Neuronal stem cell (in vitro differentiated cells): ENCODE results near the gene DGCR6L.
"Not testable (repeated sequence)": the region's sequence is repeated elsewhere in the genome, so short reads cannot be mapped to it uniquely, and the experiment has no call there.

Experiments
- DNase-seq: peaks from one replicate; pipeline ENCODE4 v3.0.0-alpha.2; 2013; ENCODE audit warnings: low spot score
- H2AFZ ChIP-seq: one replicate; pipeline ENCODE4 v1.6.1; 2013; ENCODE audit warnings: mild to moderate bottlenecking, low read length, inconsistent platforms
- H2AK5ac ChIP-seq: 2 replicates; pipeline ENCODE4 v1.6.1; 2013; ENCODE audit warnings: low read depth, mild to moderate bottlenecking, inconsistent platforms, low read length, moderate library complexity, mixed read lengths
- H2BK120ac ChIP-seq: 2 replicates; pipeline ENCODE4 v1.6.1; 2013; ENCODE audit warnings: low read depth, mild to moderate bottlenecking, inconsistent platforms, low read length, moderate library complexity, mixed read lengths
- H2BK12ac ChIP-seq: one replicate; pipeline ENCODE4 v1.6.1; 2013; ENCODE audit warnings: low read length, inconsistent platforms
- H2BK15ac ChIP-seq: 2 replicates; pipeline ENCODE4 v1.6.1; 2013; ENCODE audit warnings: mild to moderate bottlenecking, low read length, inconsistent platforms, mixed read lengths
- H2BK5ac ChIP-seq: one replicate; pipeline ENCODE4 v1.6.1; 2013; ENCODE audit warnings: inconsistent platforms, mild to moderate bottlenecking, low read length, moderate library complexity
- H3K14ac ChIP-seq: one replicate; pipeline ENCODE4 v1.6.1; 2013; ENCODE audit warnings: low read length, inconsistent platforms
- H3K18ac ChIP-seq: 2 replicates; pipeline ENCODE4 v1.6.1; 2013; ENCODE audit warnings: low read length, inconsistent platforms
- H3K23ac ChIP-seq: 2 replicates; pipeline ENCODE4 v1.6.1; 2013; ENCODE audit warnings: low read depth, mild to moderate bottlenecking, mixed read lengths, low read length, inconsistent platforms; ENCODE audit not compliant: poor library complexity
- H3K27ac ChIP-seq: replicated peaks from 3 replicates; pipeline ENCODE4 v1.5.1; 2013; ENCODE audit warnings: low read length, inconsistent platforms
- H3K27me3 ChIP-seq, 3 experiments: 2 replicates each; pipeline ENCODE4 v1.6.1; 2013; ENCODE audit warnings: low read length in 3 of 3, mild to moderate bottlenecking in 2 of 3, inconsistent platforms in 1 of 3, low read depth in 1 of 3, mixed read lengths in 1 of 3, moderate library complexity in 1 of 3; ENCODE audit not compliant: control insufficient read depth in 3 of 3, insufficient read depth in 3 of 3
- H3K36me3 ChIP-seq, 2 donors: replicated peaks in 1 of 2; 2 replicates each; pipeline ENCODE4 v1.6.1; 2013; ENCODE audit warnings: low read length in 2 of 2; ENCODE audit not compliant: control insufficient read depth in 2 of 2, insufficient read depth in 2 of 2
- H3K4ac ChIP-seq: 2 replicates; pipeline ENCODE4 v1.6.1; 2013; ENCODE audit warnings: inconsistent platforms, mild to moderate bottlenecking, low read length, moderate library complexity
- H3K4me1 ChIP-seq, 2 donors: 1 replicate in 1 of 2; 2 replicates in 1 of 2; pipeline ENCODE4 v1.6.1; 2013; ENCODE audit warnings: low read length in 2 of 2, low read depth in 1 of 2; ENCODE audit not compliant: control insufficient read depth in 2 of 2, insufficient read depth in 1 of 2
- H3K4me2 ChIP-seq: one replicate; pipeline ENCODE4 v1.6.1; 2013; ENCODE audit warnings: mild to moderate bottlenecking, low read length, inconsistent platforms; ENCODE audit not compliant: insufficient read depth, poor library complexity, severe bottlenecking
- H3K4me3 ChIP-seq, 2 donors: 2 replicates each; pipeline ENCODE4 v1.5.1; 2013; ENCODE audit warnings: low read length in 2 of 2, mild to moderate bottlenecking in 2 of 2, inconsistent platforms in 1 of 2, moderate library complexity in 1 of 2
- H3K79me1 ChIP-seq: one replicate; pipeline ENCODE4 v1.6.1; 2013; ENCODE audit warnings: low read depth, mild to moderate bottlenecking, inconsistent platforms, low read length, moderate library complexity
- H3K9ac ChIP-seq: one replicate; pipeline ENCODE4 v1.6.1; 2013; ENCODE audit warnings: mild to moderate bottlenecking, low read depth, low read length, inconsistent platforms; ENCODE audit not compliant: poor library complexity
- H3K9me3 ChIP-seq, 2 donors: replicated peaks in 1 of 2; 2 replicates each; pipeline versions ENCODE3 to v1.6.1; 2013; ENCODE audit warnings: low read length in 2 of 2, mild to moderate bottlenecking in 2 of 2, inconsistent platforms in 1 of 2, low read depth in 1 of 2, mixed read lengths in 1 of 2, moderate library complexity in 1 of 2; ENCODE audit not compliant: control insufficient read depth in 2 of 2, insufficient read depth in 1 of 2
- H4K8ac ChIP-seq: one replicate; pipeline ENCODE4 v1.6.1; 2013; ENCODE audit warnings: low read depth, mild to moderate bottlenecking, inconsistent platforms, low read length, moderate library complexity
- H4K91ac ChIP-seq: one replicate; pipeline ENCODE4 v1.6.1; 2013; ENCODE audit warnings: low read length, low read depth, mild to moderate bottlenecking, inconsistent platforms; ENCODE audit not compliant: poor library complexity
- WGBS, 2 donors: extraction: QIAGEN DNeasy Blood & Tissue Kit; methylation state at CpG; one replicate each; pipeline ENCODE4 v1.1.7; 2013; ENCODE audit warnings: missing lambda C conversion rate in 2 of 2, mixed read lengths in 1 of 2; ENCODE audit not compliant: insufficient read length in 2 of 2, insufficient replicate concordance in 1 of 2; ENCODE audit errors: extremely low coverage in 2 of 2; 5-methylcytosine and 5-hydroxymethylcytosine counted together

DGCR6L gene

GRCh38 chr22:20271114-20271994 is 48.5 kb downstream of the DGCR6L start:
- Histone ChIP-seq H3K4ac (no peak overlapping the region), H3K23ac (peak overlapping the region; percentile 27), H3K79me1 (peaks cover 10% of the 10 kb centered on the region), H3K4me1 (peaks cover 21 to 25% of the 10 kb centered on the region in 2 donors), H2BK5ac (no peak overlapping the region), H3K4me2 (no peak overlapping the region), H4K91ac (peak overlapping the region; percentile 39), H3K14ac (peak overlapping the region; percentile 47), H4K8ac (no peak overlapping the region), H2BK120ac (no peak overlapping the region), H3K18ac (peak overlapping the region; percentile 67), H2AFZ (no peak overlapping the region), H3K9ac (no peak overlapping the region), H3K27me3 (no peaks in the 10 kb centered on the region), H3K4me3 (no peak overlapping the region), H2AK5ac (peak overlapping the region; percentile 93), H3K27ac (no peak overlapping the region), H3K36me3 (no peaks in the 10 kb centered on the region), H2BK12ac (peak overlapping the region; percentile 60), H2BK15ac (no peak overlapping the region), H3K9me3 (no peaks in the 10 kb centered on the region)
- WGBS, 2 donors: no CpG with 5 or more reads among the region's 14 CpGs
- no peak for DNase-seq

- not testable (repeated sequence) for H2BK120ac ChIP-seq, H2BK5ac ChIP-seq, H4K8ac ChIP-seq, H2BK12ac ChIP-seq, H3K27me3 ChIP-seq, H3K14ac ChIP-seq, H3K4me3 ChIP-seq, H4K91ac ChIP-seq, H3K4ac ChIP-seq, H2AFZ ChIP-seq, H3K27ac ChIP-seq, H3K36me3 ChIP-seq, DNase-seq, H3K9me3 ChIP-seq
- H3K79me1 ChIP-seq: peaks cover 10% of the 10 kb centered on the region
- WGBS, 2 donors: no CpG with 5 or more reads among the region's 23 CpGs
- H2BK15ac ChIP-seq: peak overlapping the region; percentile 71
- H3K23ac ChIP-seq: peak overlapping the region; percentile 91
- peaks cover 21 to 26% of the 10 kb centered on the region in 2 donors for H3K4me1 ChIP-seq
- peak overlapping the region; percentile 21 for H3K9ac ChIP-seq
- peak overlapping the region; percentile 95 for H2AK5ac ChIP-seq
- peak overlapping the region; percentile 11 for H3K4me2 ChIP-seq
- H3K18ac ChIP-seq: peak overlapping the region; percentile 83
Measured at GRCh38 chr22:20270190-20271113, 49.4 kb downstream of the DGCR6L start.

- not testable (repeated sequence) for H2BK5ac ChIP-seq, H2AFZ ChIP-seq, H3K27me3 ChIP-seq, H3K4me2 ChIP-seq, H3K4me3 ChIP-seq, H3K27ac ChIP-seq, H4K91ac ChIP-seq, H3K9me3 ChIP-seq, DNase-seq, H4K8ac ChIP-seq, H3K36me3 ChIP-seq, H3K14ac ChIP-seq, H3K4ac ChIP-seq, H2BK120ac ChIP-seq
- H3K4me1 ChIP-seq: peaks cover 27 to 32% of the 10 kb centered on the region in 2 donors
- peaks cover 10% of the 10 kb centered on the region for H3K79me1 ChIP-seq
- peak overlapping the region; percentile 32 for H2AK5ac ChIP-seq
- H2BK12ac ChIP-seq: peak overlapping the region; percentile 94
- H3K18ac ChIP-seq: peak overlapping the region; percentile 19
- H2BK15ac ChIP-seq: peak overlapping the region; percentile 71
- no CpG with 5 or more reads among the region's 8 CpGs for WGBS, 2 donors
- peak overlapping the region; percentile 65 for H3K23ac ChIP-seq
- peak overlapping the region; percentile 12 for H3K9ac ChIP-seq
Measured at GRCh38 chr22:20269673-20270072, 50.2 kb downstream of the DGCR6L start.
